A549 (cell line): ENCODE results near the gene RNH1.

Experiments
- JUN ChIP-seq, 2 experiments: fragments of >200 bp; sonication (Bioruptor Twin); formaldehyde crosslinking; IDR thresholded peaks; 2 replicates in 1 of 2; 3 replicates in 1 of 2; pipeline ENCODE4 v1.6.1; 2016 to 2017
- JUNB ChIP-seq: fragments of >200 bp; sonication (Bioruptor Twin); formaldehyde crosslinking; IDR thresholded peaks from 2 replicates; pipeline ENCODE4 v1.6.1; 2016
- MAX ChIP-seq: IDR thresholded peaks from 2 replicates; pipeline ENCODE4 v1.6.1; 2012
- MYC ChIP-seq: IDR thresholded peaks from 2 replicates; pipeline ENCODE4 v1.6.1; 2012; ENCODE audit warnings: mild to moderate bottlenecking, inconsistent platforms, low read length, improper control_type of control experiment, borderline replicate concordance
- POLR2A ChIP-seq: IDR thresholded peaks from 2 replicates; pipeline ENCODE4 v1.6.1; 2012; ENCODE audit warnings: mild to moderate bottlenecking, low read length
- RAD21 ChIP-seq, 2 experiments: fragments of >200 bp in 1 of 2; sonication (Bioruptor Twin) in 1 of 2; formaldehyde crosslinking in 1 of 2; IDR thresholded peaks in 1 of 2; conservative IDR thresholded peaks in 1 of 2; 2 replicates in 1 of 2; 3 replicates in 1 of 2; pipeline ENCODE4 v1.6.1; 2012 to 2018; ENCODE audit warnings: inconsistent platforms in 1 of 2
- TF ChIP-seq, protein P1 (sequence below): fragments of >200 bp; sonication (Bioruptor Twin); formaldehyde crosslinking; IDR thresholded peaks from 3 replicates; pipeline ENCODE4 v1.5.1; 2016
- TF ChIP-seq, protein P2 (sequence below): fragments of 200-600 bp; sonication (generic); IDR thresholded peaks from 2 replicates; pipeline ENCODE4 v1.6.1; 2016; ENCODE audit warnings: antibody characterized with exemption, mild to moderate bottlenecking, moderate library complexity

- TF ChIP-seq, protein P1, sequence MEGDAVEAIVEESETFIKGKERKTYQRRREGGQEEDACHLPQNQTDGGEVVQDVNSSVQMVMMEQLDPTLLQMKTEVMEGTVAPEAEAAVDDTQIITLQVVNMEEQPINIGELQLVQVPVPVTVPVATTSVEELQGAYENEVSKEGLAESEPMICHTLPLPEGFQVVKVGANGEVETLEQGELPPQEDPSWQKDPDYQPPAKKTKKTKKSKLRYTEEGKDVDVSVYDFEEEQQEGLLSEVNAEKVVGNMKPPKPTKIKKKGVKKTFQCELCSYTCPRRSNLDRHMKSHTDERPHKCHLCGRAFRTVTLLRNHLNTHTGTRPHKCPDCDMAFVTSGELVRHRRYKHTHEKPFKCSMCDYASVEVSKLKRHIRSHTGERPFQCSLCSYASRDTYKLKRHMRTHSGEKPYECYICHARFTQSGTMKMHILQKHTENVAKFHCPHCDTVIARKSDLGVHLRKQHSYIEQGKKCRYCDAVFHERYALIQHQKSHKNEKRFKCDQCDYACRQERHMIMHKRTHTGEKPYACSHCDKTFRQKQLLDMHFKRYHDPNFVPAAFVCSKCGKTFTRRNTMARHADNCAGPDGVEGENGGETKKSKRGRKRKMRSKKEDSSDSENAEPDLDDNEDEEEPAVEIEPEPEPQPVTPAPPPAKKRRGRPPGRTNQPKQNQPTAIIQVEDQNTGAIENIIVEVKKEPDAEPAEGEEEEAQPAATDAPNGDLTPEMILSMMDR, result no peak
- TF ChIP-seq RAD21 (conservative IDR thresholded peaks at IDR 0.05 in 1 of 2, IDR thresholded peaks at IDR 0.05 in 1 of 2) (no peak), JUN (IDR thresholded peaks at IDR 0.05) (no peak), JUNB (no peak), MYC (no peak), MAX (no peak), POLR2A (no peak)
- TF ChIP-seq, protein P2, sequence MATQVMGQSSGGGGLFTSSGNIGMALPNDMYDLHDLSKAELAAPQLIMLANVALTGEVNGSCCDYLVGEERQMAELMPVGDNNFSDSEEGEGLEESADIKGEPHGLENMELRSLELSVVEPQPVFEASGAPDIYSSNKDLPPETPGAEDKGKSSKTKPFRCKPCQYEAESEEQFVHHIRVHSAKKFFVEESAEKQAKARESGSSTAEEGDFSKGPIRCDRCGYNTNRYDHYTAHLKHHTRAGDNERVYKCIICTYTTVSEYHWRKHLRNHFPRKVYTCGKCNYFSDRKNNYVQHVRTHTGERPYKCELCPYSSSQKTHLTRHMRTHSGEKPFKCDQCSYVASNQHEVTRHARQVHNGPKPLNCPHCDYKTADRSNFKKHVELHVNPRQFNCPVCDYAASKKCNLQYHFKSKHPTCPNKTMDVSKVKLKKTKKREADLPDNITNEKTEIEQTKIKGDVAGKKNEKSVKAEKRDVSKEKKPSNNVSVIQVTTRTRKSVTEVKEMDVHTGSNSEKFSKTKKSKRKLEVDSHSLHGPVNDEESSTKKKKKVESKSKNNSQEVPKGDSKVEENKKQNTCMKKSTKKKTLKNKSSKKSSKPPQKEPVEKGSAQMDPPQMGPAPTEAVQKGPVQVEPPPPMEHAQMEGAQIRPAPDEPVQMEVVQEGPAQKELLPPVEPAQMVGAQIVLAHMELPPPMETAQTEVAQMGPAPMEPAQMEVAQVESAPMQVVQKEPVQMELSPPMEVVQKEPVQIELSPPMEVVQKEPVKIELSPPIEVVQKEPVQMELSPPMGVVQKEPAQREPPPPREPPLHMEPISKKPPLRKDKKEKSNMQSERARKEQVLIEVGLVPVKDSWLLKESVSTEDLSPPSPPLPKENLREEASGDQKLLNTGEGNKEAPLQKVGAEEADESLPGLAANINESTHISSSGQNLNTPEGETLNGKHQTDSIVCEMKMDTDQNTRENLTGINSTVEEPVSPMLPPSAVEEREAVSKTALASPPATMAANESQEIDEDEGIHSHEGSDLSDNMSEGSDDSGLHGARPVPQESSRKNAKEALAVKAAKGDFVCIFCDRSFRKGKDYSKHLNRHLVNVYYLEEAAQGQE, result no peak
Measured at GRCh38 chr11:487571-488021, 19.4 kb downstream of the RNH1 start.
